Muscle layer of duodenum (tissue), 2 donors: Measurements from ENCODE around the gene HERPUD2.
"Not testable (repeated sequence)": the region's sequence is repeated elsewhere in the genome, so short reads cannot be mapped to it uniquely, and the experiment has no call there.

Source experiments
- H3K27ac ChIP-seq: one replicate; pipeline ENCODE4 v1.7.0; 2013; ENCODE audit warnings: mild to moderate bottlenecking, low read length
- H3K27me3 ChIP-seq: one replicate; pipeline ENCODE4 v1.7.0; 2013; ENCODE audit warnings: low read depth, mild to moderate bottlenecking, control low read depth, low read length
- H3K36me3 ChIP-seq, 2 donors: one replicate each; pipeline ENCODE4 v1.7.0; 2013; ENCODE audit warnings: low read length in 2 of 2, control low read depth in 1 of 2, mild to moderate bottlenecking in 1 of 2; ENCODE audit not compliant: insufficient read depth in 2 of 2, control insufficient read depth in 1 of 2
- H3K4me1 ChIP-seq, 2 donors: one replicate each; pipeline ENCODE4 v1.7.0; 2013; ENCODE audit warnings: low read length in 2 of 2, mild to moderate bottlenecking in 2 of 2, control low read depth in 1 of 2, moderate library complexity in 1 of 2; ENCODE audit not compliant: insufficient read depth in 2 of 2, control insufficient read depth in 1 of 2
- H3K4me3 ChIP-seq, 2 donors: one replicate each; pipeline ENCODE4 v1.7.0; 2013; ENCODE audit warnings: low read length in 2 of 2, low read depth in 1 of 2, mild to moderate bottlenecking in 1 of 2
- H3K9me3 ChIP-seq, 2 donors: one replicate each; pipeline ENCODE4 v1.7.0; 2013; ENCODE audit warnings: low read length in 2 of 2, control low read depth in 1 of 2, mild to moderate bottlenecking in 1 of 2; ENCODE audit not compliant: control insufficient read depth in 1 of 2
- donor health status: healthy.

The HERPUD2 gene

GRCh38 chr7:35677582-35678356 lies 17.2 kb downstream of the HERPUD2 start:
- Histone ChIP-seq H3K4me1 (peaks cover 4 to 16% of the 10 kb centered on the region in 2 donors), H3K36me3 (no peaks in the 10 kb centered on the region), H3K27ac (no peak overlapping the region), H3K27me3 (no peaks in the 10 kb centered on the region), H3K9me3 (no peaks in the 10 kb centered on the region), H3K4me3 (no peak overlapping the region)

- Histone ChIP-seq H3K27me3 (no peaks in the 10 kb centered on the region), H3K27ac (no peak overlapping the region), H3K4me1 (peaks cover 4 to 21% of the 10 kb centered on the region in 2 donors), H3K36me3 (no peaks in the 10 kb centered on the region), H3K4me3 (no peak overlapping the region), H3K9me3 (no peaks in the 10 kb centered on the region)
Measured at GRCh38 chr7:35676211-35676610, 18.7 kb downstream of the HERPUD2 start.

- Histone ChIP-seq H3K27ac (no peak overlapping the region), H3K4me3 (no peak overlapping the region), H3K27me3 (no peaks in the 10 kb centered on the region), H3K36me3 (peaks cover 13 to 14% of the 10 kb centered on the region in 2 donors), H3K9me3 (no peaks in the 10 kb centered on the region), H3K4me1 (peaks cover 0 to 7% of the 10 kb centered on the region in 2 donors)
Measured at GRCh38 chr7:35670856-35671569, 23.9 kb downstream of the HERPUD2 start.

- H3K9me3 ChIP-seq, H3K27me3 ChIP-seq, H3K4me1 ChIP-seq, H3K27ac ChIP-seq, H3K4me3 ChIP-seq: not testable (repeated sequence)
- peaks cover 4 to 17% of the 10 kb centered on the region in 2 donors for H3K36me3 ChIP-seq
Measured at GRCh38 chr7:35660411-35660810, 34.5 kb downstream of the HERPUD2 start.

GRCh38 chr7:35658606-35659201 lies 36.2 kb downstream of the HERPUD2 start:
- Histone ChIP-seq H3K27ac (no peak overlapping the region), H3K4me3 (no peak overlapping the region), H3K4me1 (no peaks in the 10 kb centered on the region), H3K9me3 (no peaks in the 10 kb centered on the region), H3K27me3 (no peaks in the 10 kb centered on the region), H3K36me3 (peaks cover 4 to 7% of the 10 kb centered on the region in 2 donors)

- H3K36me3 ChIP-seq = peaks cover 4 to 12% of the 10 kb centered on the region in 2 donors
- peaks cover 0 to 2% of the 10 kb centered on the region in 2 donors for H3K9me3 ChIP-seq
- H3K27ac ChIP-seq = no peak overlapping the region
- H3K27me3 ChIP-seq = no peaks in the 10 kb centered on the region
- H3K4me3 ChIP-seq = no peak overlapping the region
- no peaks in the 10 kb centered on the region for H3K4me1 ChIP-seq
Measured at GRCh38 chr7:35657125-35657524, 37.8 kb downstream of the HERPUD2 start.

GRCh38 chr7:35654558-35654957 lies 40.4 kb downstream of the HERPUD2 start:
- H3K27ac ChIP-seq = not testable (repeated sequence)
- H3K36me3 ChIP-seq = peaks cover 4 to 25% of the 10 kb centered on the region in 2 donors

GRCh38 chr7:35652124-35652523 lies 42.8 kb downstream of the HERPUD2 start:
- H3K9me3 ChIP-seq = peaks cover 0 to 2% of the 10 kb centered on the region in 2 donors
- peaks cover 0 to 26% of the 10 kb centered on the region in 2 donors for H3K36me3 ChIP-seq
- no peak overlapping the region for H3K27ac ChIP-seq
- H3K4me1 ChIP-seq = peaks cover 4 to 7% of the 10 kb centered on the region in 2 donors
- no peaks in the 10 kb centered on the region for H3K27me3 ChIP-seq
- no peak overlapping the region for H3K4me3 ChIP-seq

More at GRCh38 chr7:35654558-35654957, 40.4 kb downstream of the HERPUD2 start:
- not testable (repeated sequence) for H3K4me3 ChIP-seq, H3K4me1 ChIP-seq, H3K27me3 ChIP-seq, H3K9me3 ChIP-seq

GRCh38 chr7:35650751-35651150 lies 44.2 kb downstream of the HERPUD2 start:
- Histone ChIP-seq H3K36me3 (peaks cover 0 to 20% of the 10 kb centered on the region in 2 donors), H3K9me3 (peaks cover 0 to 2% of the 10 kb centered on the region in 2 donors), H3K4me3 (no peak overlapping the region)

GRCh38 chr7:35649711-35650110 lies 45.2 kb downstream of the HERPUD2 start:
- peaks cover 0 to 20% of the 10 kb centered on the region in 2 donors for H3K36me3 ChIP-seq
- no peaks in the 10 kb centered on the region for H3K27me3 ChIP-seq
- H3K4me3 ChIP-seq = no peak overlapping the region
- peaks cover 0 to 2% of the 10 kb centered on the region in 2 donors for H3K9me3 ChIP-seq
- no peak overlapping the region for H3K27ac ChIP-seq
- H3K4me1 ChIP-seq = peaks cover 12 to 17% of the 10 kb centered on the region in 2 donors

More at GRCh38 chr7:35650751-35651150, 44.2 kb downstream of the HERPUD2 start:
- no peaks in the 10 kb centered on the region for H3K27me3 ChIP-seq
- H3K27ac ChIP-seq = no peak overlapping the region
- H3K4me1 ChIP-seq = peaks cover 12 to 17% of the 10 kb centered on the region in 2 donors

GRCh38 chr7:35648367-35648766 lies 46.6 kb downstream of the HERPUD2 start:
- peaks cover 0 to 2% of the 10 kb centered on the region in 2 donors for H3K9me3 ChIP-seq
- peaks cover 0 to 17% of the 10 kb centered on the region in 2 donors for H3K36me3 ChIP-seq
- no peak overlapping the region for H3K4me3 ChIP-seq
- H3K4me1 ChIP-seq = peaks cover 12 to 20% of the 10 kb centered on the region in 2 donors
- H3K27me3 ChIP-seq = no peaks in the 10 kb centered on the region
- H3K27ac ChIP-seq = no peak overlapping the region
